CD14-positive monocyte (primary cell): ENCODE results near the gene GIT2. TPM values are rescaled to one million over a fixed set of nuclear protein-coding genes. Genes with fewer than 3 reads are reported as not detected.
A peak's percentile ranks its signal among the peaks of the same experiment; 100 is the strongest.

Source experiments
- DNase-seq, 3 donors: peaks; one replicate each; pipeline ENCODE4 v3.0.0-alpha.2; 2011 to 2022
- H2AFZ ChIP-seq: 2 replicates; pipeline ENCODE4 v1.6.0; 2012; ENCODE audit warnings: mild to moderate bottlenecking, low read depth, low read length, inconsistent platforms; ENCODE audit not compliant: insufficient read depth, poor library complexity, severe bottlenecking
- H3K27ac ChIP-seq, 2 donors: 1 replicate in 1 of 2; 2 replicates in 1 of 2; pipeline ENCODE4 v1.5.1; 2012 to 2013; ENCODE audit warnings: low read length in 2 of 2, control low read depth in 1 of 2, inconsistent platforms in 1 of 2, low read depth in 1 of 2, mild to moderate bottlenecking in 1 of 2
- H3K27me3 ChIP-seq, 2 donors: one replicate each; pipeline versions ENCODE4 v1.6.0 to v1.6.1; 2011 to 2013; ENCODE audit warnings: low read length in 2 of 2; ENCODE audit not compliant: control insufficient read depth in 2 of 2, insufficient read depth in 2 of 2
- H3K36me3 ChIP-seq, 2 donors: replicated peaks in 1 of 2; 1 replicate in 1 of 2; 2 replicates in 1 of 2; pipeline versions ENCODE4 v1.5.1 to v1.6.1; 2012 to 2013; ENCODE audit warnings: low read length in 2 of 2, control low read depth in 1 of 2, inconsistent platforms in 1 of 2, mild to moderate bottlenecking in 1 of 2; ENCODE audit not compliant: insufficient read depth in 2 of 2, control insufficient read depth in 1 of 2
- H3K4me1 ChIP-seq, 2 donors: 1 replicate in 1 of 2; 2 replicates in 1 of 2; pipeline versions ENCODE4 v1.5.1 to v1.6.1; 2012 to 2013; ENCODE audit warnings: low read length in 2 of 2, control low read depth in 1 of 2, inconsistent platforms in 1 of 2, mild to moderate bottlenecking in 1 of 2, moderate library complexity in 1 of 2; ENCODE audit not compliant: insufficient read depth in 2 of 2, control insufficient read depth in 1 of 2
- H3K4me2 ChIP-seq: replicated peaks from 2 replicates; pipeline ENCODE3; 2012; ENCODE audit warnings: low read length, moderate library complexity, mild to moderate bottlenecking; ENCODE audit not compliant: poor library complexity, severe bottlenecking; ENCODE audit errors: extremely low read depth
- H3K4me3 ChIP-seq, 3 experiments: fragments of 200-600 bp in 1 of 3; sonication (generic) in 1 of 3; replicated peaks in 1 of 3; 1 replicate in 2 of 3; 2 replicates in 1 of 3; pipeline ENCODE4 v1.5.1; 2011 to 2013; ENCODE audit warnings: low read length in 3 of 3, mild to moderate bottlenecking in 3 of 3, control low read depth in 2 of 3, low read depth in 2 of 3, inconsistent platforms in 1 of 3, moderate library complexity in 1 of 3
- H3K79me2 ChIP-seq: 2 replicates; pipeline ENCODE4 v1.6.0; 2012; ENCODE audit warnings: mild to moderate bottlenecking, control low read depth, inconsistent platforms, low read length, moderate library complexity; ENCODE audit not compliant: insufficient read depth
- H3K9ac ChIP-seq: 2 replicates; pipeline ENCODE4 v1.6.0; 2017; ENCODE audit warnings: low read length, mild to moderate bottlenecking; ENCODE audit not compliant: insufficient read depth, poor library complexity, severe bottlenecking
- H3K9me3 ChIP-seq, 2 donors: replicated peaks in 1 of 2; 1 replicate in 1 of 2; 2 replicates in 1 of 2; pipeline versions ENCODE4 v1.5.1 to v1.6.1; 2012 to 2013; ENCODE audit warnings: low read length in 2 of 2, control low read depth in 1 of 2; ENCODE audit not compliant: control insufficient read depth in 1 of 2, insufficient read depth in 1 of 2
- H4K20me1 ChIP-seq: 2 replicates; pipeline ENCODE4 v1.6.0; 2012; ENCODE audit warnings: mild to moderate bottlenecking, low read length, control low read depth, moderate library complexity; ENCODE audit not compliant: insufficient read depth
- H3K27ac Mint-ChIP-seq, 7 donors: one replicate each; pipeline ENCODE4 v1.8.0; 2020; ENCODE audit warnings: mild to moderate bottlenecking in 7 of 7, mixed read lengths in 7 of 7, moderate library complexity in 6 of 7, inconsistent platforms in 2 of 7
- H3K27me3 Mint-ChIP-seq, 3 donors: one replicate each; pipeline ENCODE4 v1.8.0; 2021 to 2022; ENCODE audit warnings: low read depth in 3 of 3, mild to moderate bottlenecking in 3 of 3, mixed read lengths in 3 of 3, moderate library complexity in 3 of 3, inconsistent platforms in 1 of 3
- H3K36me3 Mint-ChIP-seq, 2 donors: one replicate each; pipeline ENCODE4 v1.8.0; 2020; ENCODE audit warnings: mixed read lengths in 2 of 2, inconsistent platforms in 1 of 2, mild to moderate bottlenecking in 1 of 2
- H3K4me1 Mint-ChIP-seq: one replicate; pipeline ENCODE4 v1.8.0; 2020; ENCODE audit warnings: mild to moderate bottlenecking, mixed read lengths
- H3K4me3 Mint-ChIP-seq, 2 donors: one replicate each; pipeline ENCODE4 v1.8.0; 2020; ENCODE audit warnings: mild to moderate bottlenecking in 2 of 2, mixed read lengths in 2 of 2, moderate library complexity in 1 of 2
- H3K9me3 Mint-ChIP-seq, 7 donors: one replicate each; pipeline ENCODE4 v1.8.0; 2020 to 2022; ENCODE audit warnings: mixed read lengths in 7 of 7, mild to moderate bottlenecking in 6 of 7, moderate library complexity in 6 of 7, inconsistent platforms in 2 of 7
- WGBS: methylation state at CpG from one replicate; pipeline ENCODE4 v1.1.5; 2013; ENCODE audit warnings: missing lambda C conversion rate; ENCODE audit not compliant: insufficient coverage; 5-methylcytosine and 5-hydroxymethylcytosine counted together
- intact Hi-C, 2 donors: fragments of 100-400 bp; cut with micrococcal nuclease; formaldehyde crosslinking; loops; one replicate each; pipeline versions ENCODE4 v1.15.0 to v1.15.1; 2023
- polyA plus RNA-seq, 3 donors: library from polyadenylated mRNA; depleted of rRNA in 1 of 3; unstranded in 2 of 3; stranded (reverse) in 1 of 3; fragments of 300-500 nt in 2 of 3; fragments of >200 nt in 1 of 3; fragmentation: Illumina TruSeq in 2 of 3; gene quantifications; 1 replicate in 2 of 3; 2 replicates in 1 of 3; pipeline ENCODE4 v1.2.3, GENCODE V29; 2012 to 2021
- TF ChIP-seq, protein P1 (sequence below): fragments of 200-600 bp; IDR thresholded peaks from one replicate; pipeline ENCODE4 v1.8.0; 2022; ENCODE audit warnings: antibody characterized with exemption, mild to moderate bottlenecking

The GIT2 gene
- polyA plus RNA-seq, 3 donors, result 75.8 to 139 (median 98.8) TPM

- peaks cover 99% of the 10 kb centered on the region for H4K20me1 ChIP-seq
- no peak overlapping the region for H3K4me3 ChIP-seq
- Mint-ChIP-seq H3K27me3 (peaks cover 0 to 3% (median 2%) of the 10 kb centered on the region in 3 donors), H3K4me3 (no peak overlapping the region), H3K36me3 (peaks cover 77 to 94% of the 10 kb centered on the region in 2 donors), H3K4me1 (peaks cover 39% of the 10 kb centered on the region), H3K27ac (peak overlapping the region in 4 of 7 donors; percentile 15 to 59 (median 23)), H3K9me3 (no peaks in the 10 kb centered on the region)
- H3K9ac ChIP-seq, result no peak overlapping the region
- H3K36me3 ChIP-seq, result peaks cover 82 to 87% of the 10 kb centered on the region in 2 donors
- H3K4me1 ChIP-seq, result peaks cover 32 to 37% of the 10 kb centered on the region in 2 donors
- no peaks in the 10 kb centered on the region for H3K27me3 ChIP-seq
- H3K79me2 ChIP-seq, result peaks cover 46% of the 10 kb centered on the region
- peak overlapping the region in 1 of 2 donors; percentile 77 for H3K27ac ChIP-seq
- no peak for DNase-seq
- H2AFZ ChIP-seq, result no peak overlapping the region
- intact Hi-C loops, result no loop called here
- TF ChIP-seq, protein P1, sequence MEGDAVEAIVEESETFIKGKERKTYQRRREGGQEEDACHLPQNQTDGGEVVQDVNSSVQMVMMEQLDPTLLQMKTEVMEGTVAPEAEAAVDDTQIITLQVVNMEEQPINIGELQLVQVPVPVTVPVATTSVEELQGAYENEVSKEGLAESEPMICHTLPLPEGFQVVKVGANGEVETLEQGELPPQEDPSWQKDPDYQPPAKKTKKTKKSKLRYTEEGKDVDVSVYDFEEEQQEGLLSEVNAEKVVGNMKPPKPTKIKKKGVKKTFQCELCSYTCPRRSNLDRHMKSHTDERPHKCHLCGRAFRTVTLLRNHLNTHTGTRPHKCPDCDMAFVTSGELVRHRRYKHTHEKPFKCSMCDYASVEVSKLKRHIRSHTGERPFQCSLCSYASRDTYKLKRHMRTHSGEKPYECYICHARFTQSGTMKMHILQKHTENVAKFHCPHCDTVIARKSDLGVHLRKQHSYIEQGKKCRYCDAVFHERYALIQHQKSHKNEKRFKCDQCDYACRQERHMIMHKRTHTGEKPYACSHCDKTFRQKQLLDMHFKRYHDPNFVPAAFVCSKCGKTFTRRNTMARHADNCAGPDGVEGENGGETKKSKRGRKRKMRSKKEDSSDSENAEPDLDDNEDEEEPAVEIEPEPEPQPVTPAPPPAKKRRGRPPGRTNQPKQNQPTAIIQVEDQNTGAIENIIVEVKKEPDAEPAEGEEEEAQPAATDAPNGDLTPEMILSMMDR, result no peak
- H3K4me2 ChIP-seq, result no peak overlapping the region
- H3K9me3 ChIP-seq, result no peaks in the 10 kb centered on the region
Measured at GRCh38 chr12:109950625-109951024, 45.5 kb downstream of the GIT2 start.

- peaks cover 42% of the 10 kb centered on the region for H3K79me2 ChIP-seq
- H3K36me3 Mint-ChIP-seq, result peaks cover 78 to 93% of the 10 kb centered on the region in 2 donors
- H3K4me3 Mint-ChIP-seq, result no peak overlapping the region
- no peak overlapping the region for H2AFZ ChIP-seq
- H3K27ac ChIP-seq, result peak overlapping the region in 1 of 2 donors; percentile 63
- TF ChIP-seq, protein P1, result no peak
- peaks cover 38 to 45% of the 10 kb centered on the region in 2 donors for H3K4me1 ChIP-seq
- WGBS, result no CpG with 5 or more reads among the region's 1 CpG
- peaks cover 100% of the 10 kb centered on the region for H4K20me1 ChIP-seq
- no peak overlapping the region for H3K9ac ChIP-seq
- H3K9me3 Mint-ChIP-seq, result no peaks in the 10 kb centered on the region
- no peaks in the 10 kb centered on the region for H3K27me3 ChIP-seq
- peaks cover 80 to 88% of the 10 kb centered on the region in 2 donors for H3K36me3 ChIP-seq
- H3K4me1 Mint-ChIP-seq, result peaks cover 48% of the 10 kb centered on the region
- no peak overlapping the region for H3K4me3 ChIP-seq
- DNase-seq, result no peak
- peak overlapping the region in 2 of 7 donors; percentile 14 to 42 for H3K27ac Mint-ChIP-seq
- peaks cover 0 to 3% (median 2%) of the 10 kb centered on the region in 3 donors for H3K27me3 Mint-ChIP-seq
- intact Hi-C loops, result no loop called here
- H3K4me2 ChIP-seq, result no peak overlapping the region
- no peaks in the 10 kb centered on the region for H3K9me3 ChIP-seq
Measured at GRCh38 chr12:109949089-109949488, 47.1 kb downstream of the GIT2 start.
